Activated T-cell treated with anti-CD3 and anti-CD28 coated beads, Interleukin-2, amount 50 U/mL, for 72 hours (primary cell): Measurements from ENCODE around the gene TSPYL4. TPM values are rescaled to one million over a fixed set of nuclear protein-coding genes. Genes with fewer than 3 reads are reported as not detected.

Source experiments
- ATAC-seq, 2 donors: fragments of 150-1000 bp; cut with Tn5 transposase; replicated peaks in 1 of 2; 2 replicates each; pipeline ENCODE4 v1.10.0; 2021; ENCODE audit warnings: moderate library complexity in 2 of 2, mild to moderate bottlenecking in 1 of 2
- DNase-seq, 2 donors: peaks; one replicate each; pipeline ENCODE4 v3.0.0; 2021 to 2022; ENCODE audit warnings: mixed read lengths in 1 of 2
- H3K27ac Mint-ChIP-seq: one replicate; pipeline ENCODE4 v1.8.0; 2022; ENCODE audit warnings: mild to moderate bottlenecking, moderate library complexity, mixed read lengths
- H3K27me3 Mint-ChIP-seq: one replicate; pipeline ENCODE4 v1.8.0; 2022; ENCODE audit warnings: low read depth, mixed read lengths
- H3K36me3 Mint-ChIP-seq, 2 donors: one replicate each; pipeline ENCODE4 v1.8.0; 2022; ENCODE audit warnings: mixed read lengths in 2 of 2, mild to moderate bottlenecking in 1 of 2; ENCODE audit not compliant: insufficient read depth in 2 of 2
- H3K4me1 Mint-ChIP-seq: one replicate; pipeline ENCODE4 v1.8.0; 2022; ENCODE audit warnings: low read depth, mixed read lengths
- H3K4me3 Mint-ChIP-seq, 2 donors: one replicate each; pipeline ENCODE4 v1.8.0; 2022; ENCODE audit warnings: mild to moderate bottlenecking in 2 of 2, mixed read lengths in 2 of 2, moderate library complexity in 2 of 2
- H3K9me3 Mint-ChIP-seq, 2 donors: one replicate each; pipeline ENCODE4 v1.8.0; 2022; ENCODE audit warnings: mixed read lengths in 2 of 2
- total RNA-seq, 2 donors: library from RNA; stranded (reverse); gene quantifications; one replicate each; pipeline ENCODE4 v1.2.3, GENCODE V29; 2022

Gene TSPYL4
- total RNA-seq, 2 donors from 2014 or later, result 12.5 to 12.6 TPM

- Mint-ChIP-seq H3K9me3 (no peaks in the 10 kb centered on the region), H3K27me3 (no peaks in the 10 kb centered on the region), H3K36me3 (no peaks in the 10 kb centered on the region), H3K4me1 (no peaks in the 10 kb centered on the region), H3K4me3 (no peak overlapping the region), H3K27ac (no peak overlapping the region)
- DNase-seq (no peak), ATAC-seq (no peak)
These were observed 43.6 kb downstream of the TSPYL4 start for GRCh38 chr6:116210316-116210715.

GRCh38 chr6:116208056-116208785 lies 45.7 kb downstream of the TSPYL4 start:
- DNase-seq (no peak), ATAC-seq (no peak)
- Mint-ChIP-seq H3K36me3 (no peaks in the 10 kb centered on the region), H3K27ac (no peak overlapping the region), H3K4me3 (no peak overlapping the region), H3K4me1 (no peaks in the 10 kb centered on the region), H3K9me3 (no peaks in the 10 kb centered on the region), H3K27me3 (no peaks in the 10 kb centered on the region)

- Mint-ChIP-seq H3K4me1 (no peaks in the 10 kb centered on the region), H3K27ac (no peak overlapping the region), H3K27me3 (no peaks in the 10 kb centered on the region), H3K36me3 (no peaks in the 10 kb centered on the region), H3K9me3 (no peaks in the 10 kb centered on the region), H3K4me3 (no peak overlapping the region)
- peak in 1 of 2 donors; percentile 44 for ATAC-seq
- DNase-seq, result no peak
These were observed 47.5 kb downstream of the TSPYL4 start for GRCh38 chr6:116206231-116206903.

- no peaks in the 10 kb centered on the region for H3K27me3 Mint-ChIP-seq
- H3K36me3 Mint-ChIP-seq, result no peaks in the 10 kb centered on the region
- no peaks in the 10 kb centered on the region for H3K9me3 Mint-ChIP-seq
- ATAC-seq (no peak), DNase-seq (no peak)
- H3K4me3 Mint-ChIP-seq, result no peak overlapping the region
- no peak overlapping the region for H3K27ac Mint-ChIP-seq
- H3K4me1 Mint-ChIP-seq, result no peaks in the 10 kb centered on the region
These were observed 48.6 kb downstream of the TSPYL4 start for GRCh38 chr6:116205281-116205680.

- Mint-ChIP-seq H3K4me1 (no peaks in the 10 kb centered on the region), H3K27ac (no peak overlapping the region), H3K9me3 (no peaks in the 10 kb centered on the region), H3K4me3 (no peak overlapping the region), H3K27me3 (no peaks in the 10 kb centered on the region), H3K36me3 (no peaks in the 10 kb centered on the region)
- ATAC-seq (no peak), DNase-seq (no peak)
These were observed 52.3 kb downstream of the TSPYL4 start for GRCh38 chr6:116201538-116201937.

- no peak overlapping the region for H3K4me3 Mint-ChIP-seq
- H3K4me1 Mint-ChIP-seq, result no peaks in the 10 kb centered on the region
- DNase-seq (no peak), ATAC-seq (no peak)
- no peaks in the 10 kb centered on the region for H3K9me3 Mint-ChIP-seq
- no peaks in the 10 kb centered on the region for H3K36me3 Mint-ChIP-seq
- no peaks in the 10 kb centered on the region for H3K27me3 Mint-ChIP-seq
- H3K27ac Mint-ChIP-seq, result no peak overlapping the region
These were observed 53.1 kb downstream of the TSPYL4 start for GRCh38 chr6:116200619-116201249.

Other genes with a start within 250 kb of the TSPYL4 start
- gene FRK, start 193.2 kb downstream of the TSPYL4 start, total RNA-seq, result under 1 TPM; 0.02 to 0.05 TPM
- gene NT5DC1, start 153.2 kb downstream of the TSPYL4 start, total RNA-seq, result 10 to 100 TPM; 49.2 to 55.8 TPM
- gene COL10A1, start 127.9 kb downstream of the TSPYL4 start, total RNA-seq, result not detected
- gene TSPYL1, start 25.9 kb upstream of the TSPYL4 start, total RNA-seq, result 10 to 100 TPM; 43.2 to 55.0 TPM
- 10 to 100 TPM in 1 of 2 donors, 1 to 10 TPM in 1; 8.5 to 15.1 TPM for gene DSE, start 116.9 kb upstream of the TSPYL4 start, total RNA-seq
- gene CALHM6, start 207.3 kb upstream of the TSPYL4 start, total RNA-seq, result 1 to 10 TPM; 5.3 to 6.0 TPM